ENCODE data around the gene SOSTDC1.

SOSTDC1 gene

GRCh38 chr7:16419859-16420258 lies 45.7 kb downstream of the SOSTDC1 start:
- no peak for DNase-seq (ENCODE audit: low spot score)

- DNase-seq (ENCODE audit: low spot score): no peak
Measured at GRCh38 chr7:16419126-16419525, 46.4 kb downstream of the SOSTDC1 start.

GRCh38 chr7:16417906-16418305 lies 47.6 kb downstream of the SOSTDC1 start:
- no peak for DNase-seq (ENCODE audit: low spot score)

GRCh38 chr7:16416289-16417282 lies 49.0 kb downstream of the SOSTDC1 start:
- DNase-seq (ENCODE audit: low spot score): no peak

GRCh38 chr7:16412274-16413254 lies 53.0 kb downstream of the SOSTDC1 start:
- no peak for DNase-seq (ENCODE audit: low spot score)

All from HuH-7 (cell line).